SK-N-SH (cell line): ENCODE results near the gene CUL4B.

Experiments used
- GATA2 ChIP-seq: sonication (generic); formaldehyde crosslinking; IDR thresholded peaks from 2 replicates; pipeline ENCODE4 v1.5.0; 2020; ENCODE audit warnings: mild to moderate bottlenecking, missing genetic modification reagents
- TF ChIP-seq, protein P1 (sequence below): fragments of 200-600 bp; sonication (generic); IDR thresholded peaks from 2 replicates; pipeline ENCODE4 v1.6.1; 2017; ENCODE audit warnings: antibody characterized with exemption, mild to moderate bottlenecking, moderate library complexity

DNA sequence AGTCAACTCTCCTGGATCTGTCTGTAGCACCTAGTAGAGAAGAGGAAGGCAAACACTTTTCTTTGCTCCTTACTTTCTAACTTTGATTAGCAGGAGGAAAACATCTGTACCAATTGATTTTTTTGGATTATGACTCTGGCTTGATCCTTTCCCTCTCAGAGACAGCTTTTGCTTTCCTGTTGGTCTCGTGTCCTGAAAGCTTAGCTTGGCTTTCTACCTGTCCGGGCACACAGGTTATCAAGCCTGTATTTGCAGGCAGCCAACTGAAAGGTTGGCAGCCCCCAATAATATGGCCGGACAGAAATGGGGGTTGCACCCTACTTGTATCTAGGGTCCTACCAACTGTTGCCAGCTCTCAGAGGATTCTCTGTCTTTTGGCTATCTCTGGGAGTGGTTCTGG, 48.5 kb downstream of the CUL4B start:
- TF ChIP-seq, protein P1, sequence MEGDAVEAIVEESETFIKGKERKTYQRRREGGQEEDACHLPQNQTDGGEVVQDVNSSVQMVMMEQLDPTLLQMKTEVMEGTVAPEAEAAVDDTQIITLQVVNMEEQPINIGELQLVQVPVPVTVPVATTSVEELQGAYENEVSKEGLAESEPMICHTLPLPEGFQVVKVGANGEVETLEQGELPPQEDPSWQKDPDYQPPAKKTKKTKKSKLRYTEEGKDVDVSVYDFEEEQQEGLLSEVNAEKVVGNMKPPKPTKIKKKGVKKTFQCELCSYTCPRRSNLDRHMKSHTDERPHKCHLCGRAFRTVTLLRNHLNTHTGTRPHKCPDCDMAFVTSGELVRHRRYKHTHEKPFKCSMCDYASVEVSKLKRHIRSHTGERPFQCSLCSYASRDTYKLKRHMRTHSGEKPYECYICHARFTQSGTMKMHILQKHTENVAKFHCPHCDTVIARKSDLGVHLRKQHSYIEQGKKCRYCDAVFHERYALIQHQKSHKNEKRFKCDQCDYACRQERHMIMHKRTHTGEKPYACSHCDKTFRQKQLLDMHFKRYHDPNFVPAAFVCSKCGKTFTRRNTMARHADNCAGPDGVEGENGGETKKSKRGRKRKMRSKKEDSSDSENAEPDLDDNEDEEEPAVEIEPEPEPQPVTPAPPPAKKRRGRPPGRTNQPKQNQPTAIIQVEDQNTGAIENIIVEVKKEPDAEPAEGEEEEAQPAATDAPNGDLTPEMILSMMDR, result no peak
- no peak for TF ChIP-seq GATA2 (CRISPR knock-in tag)
